Stimulated activated CD8-positive, alpha-beta memory T cell treated with anti-CD3 and anti-CD28 coated beads, Interleukin-12 subunit alpha, Interleukin-12 subunit beta, amount 100 ng/mL, for 1 hour (primary cell): Measurements from ENCODE around the gene SMPD3.

Experiments
- DNase-seq: peaks from one replicate; pipeline ENCODE4 v3.0.0-alpha.2; 2020; ENCODE audit warnings: low read depth

The SMPD3 gene

GRCh38 chr16:68382296-68382718 is 66.0 kb downstream of the SMPD3 start:
- DNase-seq: no peak

GRCh38 chr16:68381363-68381724 is 67.0 kb downstream of the SMPD3 start:
- no peak for DNase-seq

DNA sequence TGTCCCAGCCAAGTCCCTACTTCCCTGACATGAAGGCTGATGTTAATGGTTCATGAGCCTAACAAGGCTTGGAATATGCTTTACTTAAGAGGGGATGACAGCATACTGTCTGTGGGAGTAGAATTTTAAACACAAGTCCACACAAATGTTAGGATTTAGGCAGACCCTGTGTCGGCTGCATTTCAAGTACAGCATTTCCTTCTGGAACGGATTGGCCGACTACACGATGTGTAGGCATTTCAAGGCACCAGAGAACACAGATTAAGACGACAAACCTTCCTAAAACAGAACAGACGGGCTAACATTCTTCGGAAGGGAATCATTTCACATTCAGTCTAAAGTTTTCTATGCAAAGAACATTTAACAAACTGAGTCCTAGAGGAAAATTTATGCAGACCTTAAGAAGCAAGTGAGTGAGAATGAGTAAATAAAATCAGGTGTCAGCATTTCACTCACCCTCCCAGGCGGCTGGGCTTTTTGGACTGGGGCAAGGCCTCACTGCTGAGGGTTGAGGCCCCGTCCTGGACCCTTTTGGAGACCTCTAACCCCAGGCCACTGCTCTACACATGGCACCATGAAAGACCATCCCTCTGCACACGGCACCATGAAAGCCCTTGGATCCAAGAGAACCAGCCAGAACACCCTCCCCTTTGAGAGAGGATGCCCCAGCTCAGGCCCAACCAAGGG is 67.5 kb downstream of the SMPD3 start:
- no peak for DNase-seq

GRCh38 chr16:68380348-68380670 is 68.0 kb downstream of the SMPD3 start:
- no peak for DNase-seq

DNA sequence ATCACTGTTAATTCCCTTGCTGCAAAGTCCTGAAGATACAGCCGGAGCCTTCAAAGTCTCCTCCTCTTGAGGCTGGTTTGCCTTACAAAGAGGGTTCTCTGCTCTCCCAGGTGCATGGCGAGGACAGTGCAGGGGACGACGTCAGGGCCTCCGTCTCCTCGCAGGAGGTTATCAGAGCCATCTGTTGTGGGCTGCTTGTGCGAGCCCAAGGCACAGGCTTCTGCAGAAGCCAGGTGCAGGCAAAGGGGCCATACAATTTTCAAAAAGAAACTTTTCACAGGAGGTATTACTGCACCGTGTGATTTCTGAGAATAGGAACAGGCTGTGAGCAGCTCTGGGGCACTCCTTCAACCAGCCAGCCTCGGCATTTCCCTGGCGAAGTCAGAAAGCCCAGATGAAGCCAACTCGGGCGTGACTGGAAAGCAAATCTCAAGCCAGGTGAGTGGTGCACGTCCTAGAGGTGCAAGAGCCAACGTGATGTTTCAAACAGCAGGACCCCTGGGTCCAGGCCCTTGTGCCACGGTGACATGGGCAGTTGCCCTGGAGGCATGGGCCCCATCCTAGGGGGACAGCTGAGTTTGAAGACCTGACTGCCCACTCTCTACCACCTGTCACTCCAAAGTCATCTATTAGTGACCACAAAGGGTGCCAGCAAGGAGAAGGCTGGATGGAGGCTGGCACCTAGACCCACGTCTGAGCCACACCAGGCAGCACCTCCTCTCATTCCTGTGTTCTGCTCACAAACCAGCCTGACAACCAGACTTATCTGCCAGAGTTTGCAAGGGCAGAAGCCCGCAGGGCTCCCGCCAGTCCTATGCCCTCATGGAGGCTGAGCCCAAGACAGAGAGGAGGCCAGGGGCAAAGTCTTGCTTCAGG is 68.6 kb downstream of the SMPD3 start:
- no peak for DNase-seq

GRCh38 chr16:68378436-68379415 is 69.6 kb downstream of the SMPD3 start:
- no peak for DNase-seq

DNA sequence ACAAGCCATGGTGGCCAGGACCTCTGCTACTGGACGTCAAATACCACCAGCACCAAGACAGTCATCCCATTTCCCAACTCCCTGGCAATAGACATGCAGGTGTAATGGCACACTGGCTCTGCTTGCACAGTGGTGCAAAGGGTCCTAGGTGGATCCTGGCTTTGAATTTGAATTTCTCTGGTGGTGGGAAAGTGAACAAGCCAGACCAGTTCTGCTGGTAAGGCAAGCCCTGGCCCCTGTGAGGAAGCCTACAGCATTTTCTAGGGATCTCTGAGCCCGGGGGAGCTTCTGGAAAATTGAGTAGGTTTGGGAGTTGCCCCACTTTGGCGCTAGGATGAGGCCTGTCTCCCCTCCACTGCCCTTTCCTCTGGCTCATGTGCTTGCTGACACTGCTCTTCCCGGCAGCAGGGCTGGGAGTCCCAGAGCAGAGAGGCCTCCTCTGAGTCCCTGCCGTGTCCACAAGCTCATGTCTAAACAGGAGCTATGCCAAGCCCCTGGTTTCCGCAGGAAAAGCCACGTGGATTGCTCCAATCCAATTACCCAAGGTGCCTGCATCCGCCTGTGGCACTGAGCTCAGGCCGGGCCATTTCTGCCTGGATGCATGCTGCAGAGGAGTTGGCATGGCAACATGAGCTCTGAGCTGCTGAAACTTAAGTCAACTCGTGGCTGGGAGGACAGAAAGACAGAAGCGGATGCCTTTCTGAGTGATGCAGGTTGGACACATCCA is 70.5 kb downstream of the SMPD3 start:
- no peak for DNase-seq

- DNase-seq: no peak
Observed at GRCh38 chr16:68377221-68377620, 71.1 kb downstream of the SMPD3 start.

DNA sequence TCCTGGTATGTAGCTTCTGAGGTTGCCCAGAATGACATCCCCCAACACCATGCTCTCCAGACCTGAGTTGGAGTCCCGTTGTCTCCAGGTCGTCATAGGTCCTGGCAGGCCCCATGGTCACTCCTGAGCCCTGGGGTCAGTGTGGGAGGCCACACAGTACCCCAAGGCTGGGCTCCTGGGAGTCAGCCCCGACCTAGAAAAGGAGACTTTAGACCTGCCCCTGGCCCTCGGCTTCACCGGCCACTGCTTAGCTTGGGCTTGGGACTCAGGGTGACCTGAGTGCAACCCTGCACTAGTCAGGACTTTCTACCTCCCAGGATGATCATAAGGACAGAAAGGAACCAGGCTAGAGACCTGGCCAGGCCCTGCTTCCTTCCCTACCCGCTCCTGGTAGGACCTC is 71.7 kb downstream of the SMPD3 start:
- DNase-seq: no peak

- no peak for DNase-seq
Observed at GRCh38 chr16:68375801-68376536, 72.3 kb downstream of the SMPD3 start.

DNA sequence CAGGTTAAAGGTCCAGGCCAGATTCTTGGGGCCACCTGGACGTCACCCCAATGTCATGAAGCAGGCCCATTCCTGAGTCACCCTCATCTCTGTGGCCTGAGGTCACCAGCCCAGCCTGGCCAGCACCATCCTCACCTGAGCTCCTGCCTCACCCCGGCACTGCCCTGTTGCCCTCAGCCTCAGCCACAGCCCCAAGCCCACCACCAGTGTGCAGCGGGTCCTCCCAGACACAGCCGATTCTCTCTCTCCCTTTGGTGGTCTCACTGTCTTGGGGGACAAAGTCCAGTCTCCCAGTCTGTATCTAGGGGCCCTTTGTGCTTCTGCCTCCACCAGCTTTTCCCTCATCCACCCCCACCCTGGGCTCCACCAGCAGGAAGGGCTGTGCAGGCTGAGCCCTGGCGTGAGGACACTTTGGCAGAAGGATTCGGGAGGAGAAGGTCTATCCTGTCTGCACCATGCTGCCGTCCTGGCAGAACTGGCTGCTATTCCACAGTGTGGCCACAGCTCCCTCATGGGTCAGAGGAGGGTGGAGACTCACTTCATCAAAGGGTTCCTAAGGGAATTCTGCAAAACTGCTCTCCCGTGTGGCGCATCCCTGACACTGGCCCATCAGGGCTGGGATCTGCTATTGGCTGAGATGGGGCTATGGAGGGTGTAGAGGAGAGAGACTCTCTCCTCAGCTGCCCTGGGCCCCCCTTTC is 73.2 kb downstream of the SMPD3 start:
- no peak for DNase-seq

GRCh38 chr16:68374246-68374805 is 74.0 kb downstream of the SMPD3 start:
- no peak for DNase-seq

GRCh38 chr16:68373528-68374245 is 74.6 kb downstream of the SMPD3 start:
- DNase-seq: no peak

DNA sequence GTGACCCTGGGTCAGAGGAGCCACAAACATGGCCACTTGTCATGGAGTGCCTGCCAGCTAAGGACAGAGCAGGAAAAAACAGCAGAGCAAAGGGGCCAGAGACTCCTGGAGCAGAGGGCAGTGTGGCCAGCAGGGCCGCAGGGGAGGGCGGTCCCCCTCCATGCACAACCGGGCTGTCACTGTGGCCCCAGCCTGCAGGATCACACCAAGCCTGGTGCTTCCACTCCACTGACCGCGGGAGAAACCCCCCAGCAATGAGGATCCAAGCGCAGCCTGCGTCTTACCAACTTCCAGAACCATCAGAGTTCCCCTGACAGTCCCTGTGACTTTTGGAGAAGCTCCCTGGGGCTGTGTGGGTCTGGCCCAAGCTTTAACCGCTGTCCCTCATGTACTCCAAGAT is 75.5 kb downstream of the SMPD3 start:
- DNase-seq: no peak

GRCh38 chr16:68372381-68372720 is 76.0 kb downstream of the SMPD3 start:
- no peak for DNase-seq

DNA sequence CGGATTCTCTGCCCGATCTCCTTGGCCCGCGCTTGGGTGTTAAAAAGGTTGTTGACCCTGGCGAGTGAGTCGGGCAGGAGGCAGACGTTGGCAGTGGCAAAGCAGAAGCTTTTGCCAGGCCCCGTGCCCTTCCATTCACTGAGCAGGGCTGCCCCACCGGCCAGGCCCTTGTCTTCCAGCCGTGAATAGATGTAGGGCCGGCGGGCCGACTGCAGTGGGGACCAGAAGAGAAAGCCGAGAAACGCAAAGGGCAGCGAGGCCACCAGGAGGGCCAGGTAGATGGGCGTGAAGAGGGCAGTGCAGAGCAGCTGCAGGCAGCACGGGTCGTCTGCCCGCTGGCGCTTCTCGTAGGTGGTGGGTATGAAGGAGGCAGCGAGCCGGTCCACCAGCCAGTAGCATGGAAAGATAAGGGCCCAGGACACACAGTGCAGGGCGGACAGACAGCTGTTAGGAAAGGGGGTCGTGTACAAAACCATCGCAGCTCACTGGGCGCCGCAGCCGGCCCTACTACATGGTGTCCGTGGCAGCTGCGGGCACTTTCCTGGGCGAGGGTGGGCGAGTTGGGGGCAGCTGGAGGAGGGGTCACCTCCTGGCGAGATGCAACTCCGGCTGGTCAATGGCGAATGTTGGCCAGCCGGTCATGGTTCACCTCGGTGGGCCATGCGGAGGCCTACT is 76.5 kb downstream of the SMPD3 start:
- no peak for DNase-seq

GRCh38 chr16:68371276-68371651 is 77.0 kb downstream of the SMPD3 start:
- DNase-seq: no peak

DNA sequence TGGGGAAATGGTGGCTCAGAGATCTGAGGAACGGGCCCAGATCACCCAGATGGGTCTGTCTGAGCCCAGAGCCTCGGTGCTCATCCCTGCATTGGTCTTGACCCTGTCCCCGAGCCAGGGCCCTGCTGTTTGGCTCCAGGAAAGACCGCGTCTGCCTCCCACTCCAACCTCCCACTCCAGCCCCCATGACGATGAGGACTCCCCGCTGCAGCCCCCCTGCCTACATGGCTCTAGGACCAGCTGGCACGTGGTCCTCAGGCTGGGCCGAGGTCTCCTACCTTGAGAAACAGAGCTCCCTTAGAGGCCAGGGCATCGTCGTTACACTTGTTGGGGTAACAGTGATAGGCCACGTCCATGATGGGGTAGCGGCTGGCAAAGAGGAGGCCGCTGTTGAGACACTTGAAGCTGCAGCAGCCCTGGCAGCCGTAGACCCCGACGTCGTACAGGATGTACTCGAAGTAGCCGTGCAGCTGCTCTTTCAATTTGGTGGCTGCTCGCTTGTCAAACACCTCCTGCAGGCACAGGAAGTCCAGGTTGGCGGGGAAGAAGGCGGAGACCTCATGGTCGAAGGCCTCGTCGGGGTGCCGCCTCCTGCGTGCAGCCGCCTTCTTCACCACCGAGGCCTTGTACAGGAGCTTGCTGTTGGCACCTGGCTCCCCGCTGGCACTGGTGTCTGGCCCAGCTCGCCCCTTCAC is 77.6 kb downstream of the SMPD3 start:
- no peak for DNase-seq
